ENCODE data around the gene PTAFR.

The PTAFR gene, protein sequence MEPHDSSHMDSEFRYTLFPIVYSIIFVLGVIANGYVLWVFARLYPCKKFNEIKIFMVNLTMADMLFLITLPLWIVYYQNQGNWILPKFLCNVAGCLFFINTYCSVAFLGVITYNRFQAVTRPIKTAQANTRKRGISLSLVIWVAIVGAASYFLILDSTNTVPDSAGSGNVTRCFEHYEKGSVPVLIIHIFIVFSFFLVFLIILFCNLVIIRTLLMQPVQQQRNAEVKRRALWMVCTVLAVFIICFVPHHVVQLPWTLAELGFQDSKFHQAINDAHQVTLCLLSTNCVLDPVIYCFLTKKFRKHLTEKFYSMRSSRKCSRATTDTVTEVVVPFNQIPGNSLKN

DNA sequence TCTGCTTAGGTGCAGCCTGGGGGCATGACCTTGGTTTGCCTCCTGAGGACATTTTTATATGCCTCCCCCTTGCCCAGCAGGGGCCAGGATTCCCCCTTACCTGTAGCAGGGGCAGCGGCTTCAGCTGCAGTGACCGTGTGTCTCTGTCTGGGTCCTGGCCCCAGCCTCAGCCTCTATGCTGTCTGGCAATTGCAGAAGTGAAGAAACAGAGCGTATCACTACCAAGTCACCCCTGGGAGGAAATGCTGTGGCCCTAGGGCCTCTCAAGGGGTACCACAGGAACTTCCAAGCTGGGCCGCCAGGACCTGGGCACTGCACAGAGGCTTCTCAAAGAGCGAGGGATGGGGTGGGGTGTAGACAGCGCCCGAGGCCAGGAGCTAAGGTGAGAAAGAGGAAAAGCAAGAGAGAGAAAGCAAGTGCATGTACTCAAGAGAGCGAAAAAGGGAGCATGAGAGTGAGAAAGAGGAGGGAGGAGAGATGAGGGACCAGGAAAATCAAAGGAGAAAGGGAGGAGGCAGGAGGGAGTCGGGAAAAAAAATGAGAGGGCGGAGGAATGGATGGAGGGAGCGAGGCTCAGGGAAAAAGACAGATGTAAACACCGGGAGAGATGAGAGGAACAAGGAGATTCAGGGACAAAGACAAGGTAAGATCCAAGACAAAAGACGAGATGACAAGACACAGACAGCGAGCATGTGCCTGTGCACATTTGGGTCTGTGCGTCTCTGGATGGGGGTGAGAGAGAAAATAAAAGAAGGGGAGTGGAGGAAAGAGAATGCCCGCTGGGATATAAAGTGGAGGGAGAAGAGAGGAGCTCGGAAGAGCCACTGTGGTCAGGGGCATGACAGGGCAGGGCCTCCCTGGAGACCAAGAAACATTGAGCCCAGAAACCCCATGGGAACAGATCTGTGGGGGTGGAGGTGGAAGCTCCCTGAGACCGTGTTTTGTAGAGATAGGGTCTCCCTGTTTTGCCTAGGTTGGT lies at the start of gene PTAFR:
PTAFR (minus strand) TSS at position 199 of the 979 bp plus-strand sequence. CDS start 25,669 bp downstream, outside the sequence.
- H3K27me3 ChIP-seq (ENCODE audit: insufficient read depth, low read length, poor library complexity), result peaks cover 3% of the 10 kb centered on the region
- no peaks in the 10 kb centered on the region for H4K20me1 ChIP-seq (ENCODE audit: insufficient read depth, low read length)
- no peak for DNase-seq
- H3K79me2 ChIP-seq (ENCODE audit: insufficient read depth, low read length), result no peaks in the 10 kb centered on the region
- H2AFZ ChIP-seq (ENCODE audit: low read depth, low read length), result no peak within 1 kb of the TSS
- H3K36me3 ChIP-seq (ENCODE audit: insufficient read depth, low read length), result no peaks in the 10 kb centered on the region
- H3K4me1 ChIP-seq (ENCODE audit: insufficient read depth, low read length), result no peaks in the 10 kb centered on the region
- H3K4me3 ChIP-seq (ENCODE audit: low read depth in 1 of 2, low read length in 2 of 2), result no peak within 1 kb of the TSS
- no peak within 1 kb of the TSS for H3K9ac ChIP-seq (ENCODE audit: low read depth, low read length)
- no peaks in the 10 kb centered on the region for H3K9me3 ChIP-seq (ENCODE audit: insufficient read depth, low read length, severe bottlenecking)
- no peak within 1 kb of the TSS for H3K27ac ChIP-seq (ENCODE audit: low read length)
- H3K4me2 ChIP-seq (ENCODE audit: insufficient read depth, low read length), result no peak within 1 kb of the TSS
- ATAC-seq (ENCODE audit: insufficient read depth, low read depth), result no peak
- TF ChIP-seq EZH2 (IDR thresholded peaks at IDR 0.05; ENCODE audit: borderline replicate concordance, low read depth, low read length, severe bottlenecking), result no peak
- TF ChIP-seq, protein P1, sequence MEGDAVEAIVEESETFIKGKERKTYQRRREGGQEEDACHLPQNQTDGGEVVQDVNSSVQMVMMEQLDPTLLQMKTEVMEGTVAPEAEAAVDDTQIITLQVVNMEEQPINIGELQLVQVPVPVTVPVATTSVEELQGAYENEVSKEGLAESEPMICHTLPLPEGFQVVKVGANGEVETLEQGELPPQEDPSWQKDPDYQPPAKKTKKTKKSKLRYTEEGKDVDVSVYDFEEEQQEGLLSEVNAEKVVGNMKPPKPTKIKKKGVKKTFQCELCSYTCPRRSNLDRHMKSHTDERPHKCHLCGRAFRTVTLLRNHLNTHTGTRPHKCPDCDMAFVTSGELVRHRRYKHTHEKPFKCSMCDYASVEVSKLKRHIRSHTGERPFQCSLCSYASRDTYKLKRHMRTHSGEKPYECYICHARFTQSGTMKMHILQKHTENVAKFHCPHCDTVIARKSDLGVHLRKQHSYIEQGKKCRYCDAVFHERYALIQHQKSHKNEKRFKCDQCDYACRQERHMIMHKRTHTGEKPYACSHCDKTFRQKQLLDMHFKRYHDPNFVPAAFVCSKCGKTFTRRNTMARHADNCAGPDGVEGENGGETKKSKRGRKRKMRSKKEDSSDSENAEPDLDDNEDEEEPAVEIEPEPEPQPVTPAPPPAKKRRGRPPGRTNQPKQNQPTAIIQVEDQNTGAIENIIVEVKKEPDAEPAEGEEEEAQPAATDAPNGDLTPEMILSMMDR (IDR thresholded peaks at IDR 0.05; ENCODE audit: borderline replicate concordance, extremely low read depth, low read length, poor library complexity, severe bottlenecking), result no peak

DNA sequence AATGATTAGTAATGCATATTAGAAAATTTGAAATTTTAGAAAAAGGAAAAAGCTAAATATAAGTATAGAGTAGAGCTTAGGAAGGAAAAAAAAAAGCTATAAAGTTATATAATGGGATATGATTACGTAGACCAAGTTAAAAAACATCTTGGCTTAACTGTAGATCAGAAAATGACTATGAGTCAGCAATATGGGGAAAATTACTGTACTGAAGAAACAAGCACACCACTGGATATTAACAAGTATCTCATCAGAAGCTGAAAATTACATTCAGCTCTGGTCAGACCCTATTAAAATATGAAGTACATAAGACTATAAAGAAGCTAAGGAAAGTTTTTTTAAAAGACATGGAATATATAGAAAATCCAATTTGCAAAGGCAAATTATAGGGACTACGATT lies 36.8 kb upstream of the PTAFR start:
- H3K27me3 ChIP-seq (ENCODE audit: insufficient read depth, low read length, poor library complexity), result no peaks in the 10 kb centered on the region
- H3K9ac ChIP-seq (ENCODE audit: low read depth, low read length), result no peak overlapping the region
- no peak for ATAC-seq (ENCODE audit: insufficient read depth, low read depth)
- H3K4me3 ChIP-seq (ENCODE audit: low read depth in 1 of 2, low read length in 2 of 2), result no peak overlapping the region
- DNase-seq, result no peak
- peaks cover 55% of the 10 kb centered on the region for H3K36me3 ChIP-seq (ENCODE audit: insufficient read depth, low read length)
- no peak overlapping the region for H3K27ac ChIP-seq (ENCODE audit: low read length)
- H2AFZ ChIP-seq (ENCODE audit: low read depth, low read length), result no peak overlapping the region
- H3K4me2 ChIP-seq (ENCODE audit: insufficient read depth, low read length), result no peak overlapping the region
- TF ChIP-seq EZH2 (IDR thresholded peaks at IDR 0.05; ENCODE audit: borderline replicate concordance, low read depth, low read length, severe bottlenecking), result no peak
- TF ChIP-seq, protein P1 (IDR thresholded peaks at IDR 0.05; ENCODE audit: borderline replicate concordance, extremely low read depth, low read length, poor library complexity, severe bottlenecking), result no peak
- H3K4me1 ChIP-seq (ENCODE audit: insufficient read depth, low read length), result no peaks in the 10 kb centered on the region
- peaks cover 32% of the 10 kb centered on the region for H3K79me2 ChIP-seq (ENCODE audit: insufficient read depth, low read length)
- H4K20me1 ChIP-seq (ENCODE audit: insufficient read depth, low read length), result no peaks in the 10 kb centered on the region; the same call in 1 of the 2 replicates
- H3K9me3 ChIP-seq (ENCODE audit: insufficient read depth, low read length, severe bottlenecking), result no peaks in the 10 kb centered on the region

DNA sequence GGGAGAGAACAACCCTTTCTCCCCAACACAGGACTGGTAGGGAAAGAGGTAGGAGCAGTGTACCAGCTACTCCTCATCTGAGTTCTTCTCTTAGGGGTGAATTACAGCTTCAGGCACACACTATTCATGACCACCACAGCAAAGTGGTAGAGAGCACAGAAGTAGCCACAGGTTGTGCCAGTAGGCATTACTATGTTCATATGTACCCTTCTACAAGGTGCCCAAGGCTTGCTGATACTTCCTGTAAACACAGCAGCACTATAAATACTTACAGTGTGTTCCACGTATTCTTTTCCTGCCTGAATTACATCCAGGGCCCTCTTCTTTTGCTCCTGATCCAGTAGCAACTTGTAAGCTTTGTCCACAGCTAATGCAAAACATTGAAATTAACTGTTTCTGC lies 33.2 kb upstream of the PTAFR start:
- Histone ChIP-seq H2AFZ (ENCODE audit: low read depth, low read length) (no peak overlapping the region), H3K9ac (ENCODE audit: low read depth, low read length) (no peak overlapping the region), H3K4me1 (ENCODE audit: insufficient read depth, low read length) (no peaks in the 10 kb centered on the region), H4K20me1 (ENCODE audit: insufficient read depth, low read length) (no peaks in the 10 kb centered on the region; the same call in 1 of the 2 replicates), H3K36me3 (ENCODE audit: insufficient read depth, low read length) (peaks cover 82% of the 10 kb centered on the region), H3K27ac (ENCODE audit: low read length) (no peak overlapping the region), H3K79me2 (ENCODE audit: insufficient read depth, low read length) (peaks cover 24% of the 10 kb centered on the region), H3K4me3 (ENCODE audit: low read depth in 1 of 2, low read length in 2 of 2) (no peak overlapping the region), H3K9me3 (ENCODE audit: insufficient read depth, low read length, severe bottlenecking) (no peaks in the 10 kb centered on the region), H3K4me2 (ENCODE audit: insufficient read depth, low read length) (no peak overlapping the region), H3K27me3 (ENCODE audit: insufficient read depth, low read length, poor library complexity) (no peaks in the 10 kb centered on the region)
- DNase-seq, result no peak
- TF ChIP-seq, protein P1 (IDR thresholded peaks at IDR 0.05; ENCODE audit: borderline replicate concordance, extremely low read depth, low read length, poor library complexity, severe bottlenecking), result no peak
- TF ChIP-seq EZH2 (IDR thresholded peaks at IDR 0.05; ENCODE audit: borderline replicate concordance, low read depth, low read length, severe bottlenecking), result no peak
- no peak for ATAC-seq (ENCODE audit: insufficient read depth, low read depth)

Data from DND-41 (cell line).